HG03571 (cell line): Measurements from ENCODE around the gene MYT1.
"Not testable (repeated sequence)": the region's sequence is repeated elsewhere in the genome, so short reads cannot be mapped to it uniquely, and the experiment has no call there.

ENCODE experiments used
- ATAC-seq: cut with Tn5 transposase; IDR thresholded peaks from one replicate; pipeline ENCODE4 v1.9.1; 2021; ENCODE audit not compliant: unreplicated experiment

MYT1 gene

DNA sequence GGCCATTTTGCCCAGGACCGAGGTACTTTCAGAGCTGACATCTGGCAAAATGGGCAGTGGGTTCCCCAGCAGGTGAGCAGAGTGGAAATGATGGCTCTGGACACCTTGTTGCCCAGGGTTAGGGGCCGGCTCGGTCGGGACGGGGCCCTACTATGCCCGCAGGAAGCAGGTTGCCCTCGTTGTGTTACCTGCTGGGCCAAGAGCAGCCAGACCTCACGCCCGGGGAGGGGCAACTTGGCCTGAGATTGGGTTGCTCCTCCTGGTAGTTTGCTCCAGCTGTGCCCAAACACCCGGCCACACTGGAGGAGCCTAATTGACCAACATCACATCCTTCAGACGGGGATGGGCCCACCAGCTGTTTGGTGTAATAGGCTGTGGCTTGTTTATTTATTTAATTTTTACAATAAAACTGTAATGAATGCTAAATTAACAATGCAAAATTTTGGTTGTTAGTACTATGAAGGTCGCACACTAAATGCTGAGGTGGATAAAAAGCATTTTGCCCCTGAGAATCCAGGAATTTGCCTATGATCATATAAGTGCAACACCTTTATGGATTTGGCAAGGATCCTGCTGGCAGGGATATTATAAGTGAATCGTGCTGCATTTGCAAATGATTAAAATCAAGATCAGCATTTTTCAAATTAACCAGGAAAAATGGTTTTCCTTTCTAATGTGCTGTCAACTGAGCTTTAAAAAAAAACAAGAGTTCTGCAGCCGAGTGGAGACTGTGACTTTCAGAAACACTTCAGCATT is 64.7 kb downstream of the MYT1 start:
- no peak for ATAC-seq

DNA sequence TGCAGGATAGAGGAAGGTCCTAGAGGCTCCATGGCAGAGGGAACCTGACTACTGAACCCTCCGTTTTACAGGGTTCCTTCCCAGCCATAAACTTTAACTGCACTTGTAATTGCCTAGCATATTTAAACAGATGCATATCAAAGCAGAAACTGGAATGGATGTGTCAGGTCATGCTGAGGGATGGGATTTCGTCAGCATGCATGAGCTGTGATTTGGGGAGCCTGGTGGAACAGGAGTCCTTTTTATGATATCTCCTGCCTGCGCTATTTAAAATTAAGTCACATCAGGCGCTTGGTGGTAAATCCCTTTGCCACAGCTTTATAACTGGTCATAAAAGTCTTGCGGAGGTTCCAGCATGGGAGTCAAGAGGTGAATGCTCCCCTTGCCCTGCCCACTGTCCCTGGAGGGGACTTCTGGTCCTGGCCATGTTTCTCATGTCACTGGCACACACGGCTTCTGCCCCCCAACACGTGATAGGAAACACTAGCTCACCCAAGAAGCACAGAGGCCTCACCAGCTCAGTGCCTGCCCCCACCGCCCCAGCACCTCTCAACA is 65.3 kb downstream of the MYT1 start:
- ATAC-seq = no peak

DNA sequence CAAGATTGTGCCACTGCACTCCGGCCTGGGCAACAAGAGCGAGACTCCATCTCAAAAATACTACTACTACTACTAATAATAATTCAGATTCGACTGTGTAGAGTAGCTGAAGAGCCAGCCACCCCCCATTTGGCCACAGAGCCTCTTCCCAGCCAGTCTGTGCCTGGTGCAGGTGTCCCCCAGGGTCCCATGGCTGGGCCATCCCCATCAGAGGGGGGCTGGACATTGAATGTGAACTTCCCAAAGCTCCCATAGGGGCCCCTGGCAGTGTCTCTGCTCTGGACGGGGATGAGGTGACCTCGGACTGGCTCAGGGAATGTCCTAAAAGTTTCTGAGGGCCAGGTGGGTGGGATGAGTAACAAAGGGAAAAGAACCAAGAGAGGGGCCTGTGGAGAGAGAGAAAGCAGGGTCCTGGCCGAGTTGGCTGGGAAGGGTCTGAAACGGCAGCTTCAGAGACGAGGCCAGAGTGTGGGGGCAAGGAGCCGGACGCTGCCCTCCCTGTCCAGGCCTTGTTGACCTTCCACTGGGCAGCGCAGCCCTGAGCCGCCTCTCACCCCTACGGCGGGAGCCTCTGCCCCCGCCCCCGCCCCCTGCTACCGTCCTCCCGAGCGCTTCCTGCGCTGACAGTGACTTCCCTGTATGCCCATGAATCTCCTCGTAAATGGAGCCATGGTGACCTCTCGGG is 66.4 kb downstream of the MYT1 start:
- ATAC-seq = no peak

DNA sequence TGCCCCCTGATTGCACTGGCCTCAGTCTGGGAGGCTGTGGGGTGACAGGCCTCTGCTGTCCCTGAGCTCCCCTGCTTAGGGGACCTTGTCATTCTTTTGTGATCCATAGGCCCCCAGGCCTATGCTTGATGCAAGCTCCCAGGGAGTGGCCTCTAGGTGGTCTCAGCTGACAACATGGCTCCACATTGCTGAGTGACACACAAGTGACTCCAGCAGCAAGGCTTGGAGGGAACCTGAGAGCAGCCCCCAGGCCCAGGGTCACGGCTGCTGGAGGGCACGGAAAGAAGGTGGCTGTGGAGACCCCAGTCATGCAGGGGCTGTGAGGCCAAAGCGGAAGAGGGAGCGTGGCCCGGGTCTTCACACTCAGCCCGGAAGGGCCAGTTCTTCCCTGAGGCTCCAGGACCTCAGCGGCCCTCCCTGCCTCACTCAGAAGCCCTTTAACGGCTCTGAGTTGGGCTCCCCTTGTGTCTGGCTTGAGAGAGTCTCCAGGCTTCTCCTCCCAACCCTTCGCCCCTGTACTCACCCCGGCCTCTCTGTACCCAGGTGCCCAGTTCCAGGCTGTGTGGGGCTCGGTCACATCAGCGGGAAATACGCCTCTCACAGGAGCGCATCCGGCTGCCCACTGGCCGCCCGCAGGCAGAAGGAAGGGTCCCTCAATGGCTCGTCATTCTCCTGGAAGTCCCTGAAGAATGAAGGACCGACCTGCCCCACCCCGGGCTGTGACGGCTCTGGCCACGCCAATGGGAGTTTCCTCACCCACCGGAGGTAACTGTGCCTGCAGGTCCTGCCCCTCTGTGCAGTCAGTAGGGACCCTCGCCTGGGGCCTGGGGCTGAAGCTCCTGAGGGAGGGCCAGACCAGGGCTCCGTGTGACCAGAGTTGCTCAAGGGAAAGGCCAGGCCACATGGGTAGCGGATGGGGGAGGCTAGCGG is 67.6 kb downstream of the MYT1 start:
- ATAC-seq = no peak

DNA sequence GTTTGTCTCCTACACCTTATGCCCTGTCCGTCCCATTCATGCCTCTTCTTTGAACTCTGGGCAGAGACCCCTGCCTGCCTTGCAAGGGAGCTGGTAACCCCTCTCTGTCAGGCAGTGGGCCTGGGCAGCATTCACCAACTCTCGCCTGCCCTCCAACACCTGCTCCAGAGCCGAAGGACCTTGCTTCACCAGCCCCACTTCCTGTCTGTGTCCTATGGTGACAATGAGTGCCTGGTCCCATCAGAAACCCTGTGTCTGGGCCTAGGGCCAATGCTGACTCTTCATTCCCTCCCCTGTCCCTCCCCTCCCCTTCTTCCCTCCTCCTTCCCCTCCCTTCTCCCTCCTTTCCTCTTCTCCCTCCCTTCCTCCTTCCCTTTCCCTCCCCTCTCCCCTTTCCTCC is 68.5 kb downstream of the MYT1 start:
- no peak for ATAC-seq

DNA sequence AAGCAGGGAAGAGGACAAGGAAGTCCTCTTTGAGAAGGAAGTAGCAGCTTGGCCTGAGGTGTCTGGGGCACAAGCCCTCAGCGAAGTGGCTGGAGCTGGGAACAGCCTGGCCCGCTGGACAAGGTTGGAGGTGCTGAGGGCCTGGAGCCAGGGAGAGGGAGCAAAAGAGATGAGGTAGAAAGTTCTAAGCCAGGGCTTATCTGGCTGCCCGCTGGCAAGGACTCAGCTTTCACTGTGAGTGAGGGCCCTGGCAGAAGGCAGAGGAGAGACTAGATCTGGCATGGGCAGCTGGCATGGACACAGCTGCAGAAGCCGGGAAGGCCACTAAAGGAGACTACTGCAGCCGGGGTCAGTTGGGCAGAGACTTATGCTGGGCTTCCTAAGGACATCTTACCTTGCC is 69.5 kb downstream of the MYT1 start:
- no peak for ATAC-seq

DNA sequence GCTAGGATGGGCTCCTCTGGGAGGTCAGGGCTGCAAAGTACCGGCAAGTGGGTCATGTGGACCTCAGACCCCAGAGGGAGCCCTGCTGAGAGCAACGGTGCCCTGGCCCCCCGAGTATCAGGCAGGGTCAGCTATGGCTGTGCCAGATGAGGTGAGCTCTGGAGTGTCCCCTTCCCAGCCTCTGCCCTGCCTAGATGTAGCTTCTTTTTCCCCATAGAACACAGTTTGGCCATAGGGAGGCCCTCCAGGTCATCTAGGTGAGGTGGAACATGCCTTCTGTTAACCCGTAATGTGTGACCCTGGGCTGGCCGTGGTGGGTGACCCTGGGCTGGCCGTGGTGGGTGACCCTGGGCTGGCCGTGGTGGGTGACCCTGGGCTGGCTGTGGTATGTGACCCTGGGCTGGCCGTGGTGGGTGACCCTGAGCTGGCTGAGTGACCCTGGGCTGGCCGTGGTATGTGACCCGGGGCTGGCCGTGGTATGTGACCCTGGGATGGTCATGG is 70.1 kb downstream of the MYT1 start:
- ATAC-seq = no peak

DNA sequence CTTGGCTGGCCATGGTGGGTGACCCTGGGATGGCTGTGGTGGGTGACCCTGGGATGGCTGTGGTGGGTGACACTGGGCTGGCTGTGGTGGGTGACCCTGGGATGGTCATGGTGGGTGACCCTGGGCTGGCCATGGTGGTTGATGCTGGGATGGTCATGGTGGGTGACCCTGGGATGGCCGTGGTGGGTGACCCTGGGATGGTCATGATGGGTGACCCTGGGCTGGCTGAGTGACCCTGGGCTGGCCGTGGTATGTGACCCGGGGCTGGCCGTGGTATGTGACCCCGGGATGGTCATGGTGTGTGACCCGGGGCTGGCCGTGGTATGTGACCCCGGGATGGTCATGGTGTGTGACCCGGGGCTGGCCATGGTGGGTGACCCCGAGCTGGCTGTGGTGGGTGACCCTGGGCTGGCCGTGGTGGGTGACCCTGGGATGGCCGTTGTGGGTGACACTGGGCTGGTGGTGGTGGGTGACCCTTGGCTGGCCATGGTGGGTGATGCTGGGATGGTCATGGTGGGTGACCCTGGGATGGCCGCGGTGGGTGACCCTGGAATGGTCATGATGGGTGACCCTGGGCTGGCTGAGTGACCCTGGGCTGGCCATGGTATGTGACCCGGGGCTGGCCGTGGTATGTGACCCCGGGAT is 70.8 kb downstream of the MYT1 start:
- ATAC-seq = not testable (repeated sequence)

DNA sequence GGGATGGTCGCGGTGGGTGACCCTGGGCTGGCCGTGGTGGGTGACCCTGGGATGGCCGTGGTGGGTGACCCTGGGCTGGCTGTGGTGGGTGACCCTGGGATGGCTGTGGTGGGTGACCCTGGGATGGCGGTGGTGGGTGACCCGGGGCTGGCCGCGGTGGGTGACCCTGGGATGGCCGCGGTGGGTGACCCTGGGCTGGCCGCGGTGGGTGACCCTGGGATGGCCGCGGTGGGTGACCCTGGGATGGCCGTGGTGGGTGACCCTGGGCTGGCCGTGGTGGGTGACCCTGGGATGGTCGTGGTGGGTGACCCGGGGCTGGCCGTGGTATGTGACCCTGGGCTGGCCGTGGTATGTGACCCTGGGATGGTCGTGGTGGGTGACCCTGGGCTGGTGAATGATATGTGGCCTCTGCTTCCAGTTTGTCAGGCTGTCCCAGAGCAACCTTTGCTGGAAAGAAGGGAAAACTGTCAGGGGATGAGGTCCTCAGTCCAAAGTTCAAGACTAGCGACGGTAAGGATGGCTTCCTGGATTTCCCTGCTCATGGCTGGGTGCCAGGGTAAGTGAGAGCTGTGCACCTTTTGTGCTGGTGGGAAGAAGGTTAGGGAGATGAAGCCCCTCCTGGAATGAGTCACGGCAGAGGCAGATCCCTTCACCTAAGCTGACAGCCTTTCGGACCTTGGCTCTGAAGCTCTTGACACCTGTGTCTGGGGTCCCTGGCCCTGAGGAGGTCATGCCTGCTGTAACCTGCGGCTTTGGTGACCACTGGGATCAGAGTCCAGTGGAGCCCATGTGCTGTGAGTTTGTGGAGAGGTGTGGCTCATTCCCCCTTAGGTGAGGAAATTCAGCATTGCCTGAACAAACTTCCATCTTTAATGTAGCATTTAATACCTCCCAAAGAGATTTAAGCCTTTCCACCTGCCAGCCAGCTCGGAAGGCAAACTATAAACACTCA is 72.2 kb downstream of the MYT1 start:
- ATAC-seq = no peak

DNA sequence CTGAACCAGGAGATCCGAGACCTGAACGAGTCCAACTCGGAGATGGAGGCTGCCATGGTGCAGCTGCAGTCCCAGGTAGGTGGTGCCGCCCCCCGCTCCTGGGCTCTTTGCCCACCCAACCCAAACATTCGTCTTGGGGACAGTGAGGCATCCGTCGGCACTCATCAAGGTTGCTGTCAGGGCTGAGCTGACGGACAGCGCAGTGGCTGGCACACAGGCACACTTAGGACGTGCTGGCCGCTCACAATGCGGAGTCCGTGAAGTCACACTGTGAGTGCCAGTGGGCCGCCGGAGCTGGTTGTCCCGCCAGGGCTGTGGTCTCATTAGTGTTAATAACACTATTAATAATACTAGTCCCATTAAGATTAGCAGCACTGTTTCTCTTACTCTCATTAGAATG is 73.1 kb downstream of the MYT1 start:
- ATAC-seq = no peak

DNA sequence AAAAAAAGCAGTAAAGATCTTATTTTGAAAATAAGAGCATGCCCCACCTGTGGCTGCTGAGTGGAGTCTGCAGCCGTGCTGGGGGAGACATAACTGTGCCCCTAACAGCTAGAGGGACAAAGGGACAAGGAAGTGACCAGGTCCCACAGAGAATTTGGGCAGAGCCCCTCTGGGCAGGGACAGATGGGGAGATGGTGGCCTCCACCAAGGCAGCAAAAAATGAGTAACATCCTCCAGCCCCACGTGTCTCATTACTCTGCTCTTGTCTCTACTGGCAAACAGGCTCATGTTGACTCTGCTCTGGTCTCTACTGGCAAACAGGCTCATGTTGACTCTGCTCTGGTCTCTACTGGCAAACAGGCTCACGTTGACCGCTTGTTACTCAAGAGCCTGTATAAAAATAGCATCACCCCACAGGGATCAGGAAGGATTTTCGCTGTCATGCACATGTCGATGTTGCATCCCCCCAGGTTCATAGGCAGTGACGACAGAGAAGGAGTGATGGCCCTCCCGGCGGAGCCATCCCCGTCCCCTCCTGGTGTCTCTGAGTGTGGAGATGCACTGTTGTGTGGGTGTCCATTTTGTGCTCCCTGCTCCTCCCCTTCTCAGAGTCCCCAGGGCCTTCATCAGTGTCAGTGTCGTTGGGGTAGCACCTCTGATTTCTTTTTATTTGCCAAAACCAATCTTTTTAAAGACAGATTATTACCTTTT is 74.0 kb downstream of the MYT1 start:
- no peak for ATAC-seq

DNA sequence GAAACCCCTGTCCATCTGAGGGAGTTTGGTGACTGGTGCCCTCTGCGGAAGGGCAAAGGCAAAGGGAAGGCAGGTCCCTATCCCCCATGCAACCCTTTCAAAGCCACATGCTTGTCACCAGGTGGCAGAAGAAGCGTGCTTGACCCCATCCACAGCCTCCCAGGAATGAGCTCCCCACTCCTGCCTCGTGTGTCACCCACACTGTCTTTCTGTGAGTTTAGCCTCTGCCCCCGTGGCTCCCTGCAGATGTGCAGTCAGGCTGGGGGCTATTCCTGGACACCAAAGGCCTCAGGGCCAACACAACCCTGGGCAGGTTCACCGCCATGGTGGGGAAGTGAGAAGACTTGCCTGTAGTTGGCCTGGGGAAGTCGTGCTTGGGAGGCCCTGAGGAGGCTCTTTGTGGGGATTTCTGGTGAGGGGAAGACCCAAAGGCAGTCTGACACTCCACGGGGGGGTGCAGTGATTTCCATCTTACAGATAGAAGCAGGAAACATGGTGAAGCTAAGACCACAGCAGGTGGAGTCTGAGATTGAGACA is 74.7 kb downstream of the MYT1 start:
- no peak for ATAC-seq

DNA sequence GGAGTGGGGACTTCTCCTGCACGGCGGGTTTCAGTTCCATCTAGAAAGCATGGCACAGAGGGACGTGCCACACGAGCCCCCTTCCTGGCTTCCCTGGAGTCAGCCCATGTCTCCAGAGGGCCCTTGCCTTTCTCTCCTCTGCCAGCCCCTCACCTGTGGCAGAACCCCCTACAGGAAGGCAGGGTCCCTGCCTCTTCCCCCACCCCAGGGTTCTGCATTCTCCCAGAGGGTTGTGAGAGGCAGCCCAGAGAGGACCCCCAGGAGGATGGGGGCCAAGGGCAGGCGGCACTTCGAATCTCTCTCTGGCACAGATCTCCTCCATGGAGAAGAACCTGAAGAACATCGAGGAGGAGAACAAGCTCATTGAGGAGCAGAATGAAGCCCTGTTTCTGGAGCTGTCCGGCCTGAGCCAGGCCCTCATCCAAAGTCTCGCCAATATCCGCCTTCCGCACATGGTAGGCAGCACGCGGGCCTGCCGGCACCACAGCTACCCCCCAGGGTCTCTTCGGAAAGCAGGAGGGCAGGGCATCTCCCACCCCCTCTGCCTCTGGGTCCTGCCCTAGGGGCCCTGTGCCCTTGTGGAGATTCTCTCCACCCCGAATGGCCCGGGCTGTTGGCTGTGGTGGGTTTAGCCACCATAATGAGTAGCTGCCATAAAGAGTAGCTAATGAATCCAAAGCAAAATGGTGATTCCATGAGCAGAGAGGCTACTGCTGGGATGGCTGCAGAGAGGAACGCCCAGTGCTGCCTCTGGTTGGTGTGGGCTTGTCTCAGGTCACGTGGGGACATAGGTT is 75.4 kb downstream of the MYT1 start:
- no peak for ATAC-seq

DNA sequence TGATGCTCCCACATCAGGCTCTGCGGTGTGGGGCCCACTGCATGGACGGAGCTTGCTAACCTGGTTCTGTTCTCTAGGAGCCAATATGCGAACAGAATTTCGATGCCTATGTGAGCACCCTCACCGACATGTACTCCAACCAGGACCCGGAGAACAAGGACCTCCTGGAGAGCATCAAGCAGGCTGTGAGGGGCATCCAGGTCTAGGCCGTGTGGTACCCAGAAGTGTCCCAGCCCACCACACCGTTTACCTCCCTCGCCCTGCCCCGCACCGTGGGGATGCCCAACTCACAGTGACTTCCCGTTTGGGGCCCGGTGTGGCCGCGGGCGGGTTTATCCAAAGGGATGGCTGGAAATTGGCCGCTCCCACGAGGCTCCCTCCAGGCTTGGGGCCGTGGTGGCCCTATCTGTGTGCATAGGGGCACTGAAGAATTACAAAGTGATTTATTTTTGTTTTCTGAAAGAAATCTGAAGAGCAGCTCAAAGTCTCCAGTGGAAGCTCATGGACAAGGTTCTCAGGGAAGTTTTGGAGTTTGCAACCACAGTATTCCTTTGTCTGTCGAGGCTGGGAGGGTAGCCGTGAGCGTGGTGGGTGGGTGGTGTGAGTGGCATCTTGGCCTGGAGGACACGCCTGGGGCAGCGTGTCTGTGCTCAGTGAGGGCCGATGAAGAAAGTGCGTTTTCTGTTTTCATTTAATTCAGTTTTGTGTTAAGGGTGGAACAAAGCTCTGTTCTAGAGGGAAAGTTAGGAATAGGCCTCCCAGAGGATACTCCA is 76.2 kb downstream of the MYT1 start:
- no peak for ATAC-seq

DNA sequence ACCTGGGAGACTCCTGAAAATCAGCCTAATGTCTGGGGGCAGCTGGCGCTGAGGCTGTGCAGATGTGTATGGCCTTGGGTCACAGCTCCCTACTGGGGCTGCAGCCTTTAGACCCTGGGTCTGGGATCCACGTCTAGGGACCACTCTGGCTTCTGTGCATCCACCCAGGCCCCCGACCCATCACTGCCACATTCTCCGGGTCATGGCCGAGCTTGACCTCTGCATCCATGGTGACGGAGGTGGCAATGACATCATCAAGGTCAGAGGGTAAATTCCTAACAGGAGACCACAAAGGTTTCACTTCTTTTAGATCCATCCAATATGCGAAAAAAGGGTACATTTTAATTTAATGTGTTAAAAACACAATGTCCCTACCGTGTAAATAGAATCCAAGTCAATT is 76.8 kb downstream of the MYT1 start:
- no peak for ATAC-seq

DNA sequence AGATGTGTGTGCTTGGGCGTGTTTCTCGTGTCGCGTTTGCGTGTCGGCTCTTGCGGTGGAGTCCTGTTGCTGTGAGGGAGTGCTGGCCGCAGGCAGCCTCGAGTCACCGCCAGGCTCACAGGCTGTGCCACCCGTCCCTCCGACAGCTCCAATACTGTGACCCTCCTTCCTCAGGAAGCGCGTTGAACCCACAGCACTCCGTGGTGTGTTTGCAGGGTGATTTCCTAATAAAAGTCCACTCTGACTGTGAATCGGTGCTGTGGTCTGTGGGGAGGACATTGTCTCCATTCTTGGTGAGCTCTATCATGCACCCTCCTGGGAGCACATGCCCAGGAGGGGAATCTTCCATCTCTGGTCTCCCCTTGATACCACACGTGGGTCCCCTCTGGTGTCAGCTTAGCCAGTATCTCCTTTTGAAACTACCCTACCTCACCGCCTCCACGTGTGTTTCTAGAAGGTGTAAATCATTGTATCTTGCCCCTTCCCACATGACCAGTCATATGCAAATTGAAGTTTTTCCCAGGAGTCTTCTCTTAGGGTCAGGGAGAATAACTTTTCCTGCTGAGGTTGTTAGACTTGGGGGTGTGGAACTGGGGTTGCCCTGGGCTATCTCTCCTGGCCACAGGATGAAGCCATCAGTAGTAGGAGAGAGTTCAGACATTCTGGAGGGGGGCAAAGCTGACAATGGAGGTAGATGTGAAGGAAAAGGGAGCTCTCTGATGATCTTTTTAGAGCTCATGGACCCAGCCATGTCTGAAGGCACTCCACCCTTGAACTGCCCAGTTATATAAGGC is 77.9 kb downstream of the MYT1 start:
- ATAC-seq = no peak
